K562 (cell line): ENCODE data around the gene LTBP2. TPM values are rescaled to one million over a fixed set of nuclear protein-coding genes. Genes with fewer than 3 reads are reported as not detected.

Experiments used
- CBX1 ChIP-seq: sonication (generic); IDR thresholded peaks from 2 replicates; pipeline ENCODE4 v1.6.1; 2016; ENCODE audit warnings: antibody characterized with exemption, low read depth, mild to moderate bottlenecking
- CXXC5 ChIP-seq: fragments of 250-450 bp; sonication (Bioruptor Pico); IDR thresholded peaks from 2 replicates; pipeline ENCODE4 v1.8.0; 2022; ENCODE audit warnings: inconsistent platforms, mild to moderate bottlenecking, moderate library complexity
- E2F4 ChIP-seq: sonication (generic); formaldehyde crosslinking; IDR thresholded peaks from 2 replicates; pipeline ENCODE4 v1.8.0; 2022; ENCODE audit warnings: mild to moderate bottlenecking, low read depth, missing genetic modification reagents
- ETS1 ChIP-seq: conservative IDR thresholded peaks from 2 replicates; pipeline ENCODE4 v1.6.1; 2011; ENCODE audit warnings: low read depth, mild to moderate bottlenecking, low read length; ENCODE audit not compliant: control insufficient read depth
- GTF2A2 ChIP-seq: IDR thresholded peaks from 2 replicates; pipeline ENCODE4 v1.6.1; 2016; ENCODE audit warnings: mild to moderate bottlenecking, missing genetic modification characterization, missing compliant biosample characterization
- HLTF ChIP-seq: fragments of 450-650 bp; IDR thresholded peaks from 2 replicates; pipeline ENCODE4 v1.6.1; 2016
- MAZ ChIP-seq, 2 experiments: fragments of 450-650 bp in 1 of 2; sonication (generic) in 1 of 2; formaldehyde crosslinking; IDR thresholded peaks in 1 of 2; conservative IDR thresholded peaks in 1 of 2; 2 replicates each; pipeline versions ENCODE4 v1.4.0 to v1.5.0; 2020; ENCODE audit warnings: mild to moderate bottlenecking in 1 of 2, missing genetic modification reagents in 1 of 2
- MYBL2 ChIP-seq, 2 experiments: fragments of 450-650 bp in 1 of 2; sonication (generic) in 1 of 2; formaldehyde crosslinking in 1 of 2; IDR thresholded peaks; 2 replicates each; pipeline versions ENCODE4 v1.6.1 to v1.8.1; 2017 to 2022; ENCODE audit warnings: borderline replicate concordance in 1 of 2, inconsistent platforms in 1 of 2, low read depth in 1 of 2, mild to moderate bottlenecking in 1 of 2, missing genetic modification reagents in 1 of 2, moderate library complexity in 1 of 2
- PATZ1 ChIP-seq: fragments of 250-450 bp; sonication (Bioruptor Pico); IDR thresholded peaks from 2 replicates; pipeline ENCODE4 v1.5.0; 2020; ENCODE audit warnings: mild to moderate bottlenecking, borderline replicate concordance
- PHF8 ChIP-seq: fragments of 200-600 bp; sonication (generic); IDR thresholded peaks from 2 replicates; pipeline ENCODE4 v1.6.1; 2012; ENCODE audit warnings: mixed run types, mild to moderate bottlenecking, inconsistent platforms, low read length, moderate library complexity, borderline replicate concordance
- SAP30 ChIP-seq: fragments of 200-600 bp; sonication (generic); IDR thresholded peaks from 2 replicates; pipeline ENCODE4 v1.6.1; 2012; ENCODE audit warnings: borderline replicate concordance, low read depth, mild to moderate bottlenecking, moderate library complexity, low read length, control low read depth, inconsistent platforms; ENCODE audit not compliant: insufficient read depth, poor library complexity, severe bottlenecking
- SIN3A ChIP-seq, 2 experiments: fragments of 150-350 bp in 1 of 2; IDR thresholded peaks; 2 replicates each; pipeline ENCODE4 v1.6.1; 2011 to 2016; ENCODE audit warnings: borderline replicate concordance in 2 of 2, low read depth in 2 of 2, low read length in 2 of 2, mild to moderate bottlenecking in 2 of 2, moderate library complexity in 2 of 2; ENCODE audit not compliant: control insufficient read depth in 1 of 2
- SMC3 ChIP-seq: conservative IDR thresholded peaks from 2 replicates; pipeline ENCODE4 v1.6.1; 2011; ENCODE audit warnings: low read depth, low read length, improper control_type of control experiment; ENCODE audit not compliant: insufficient read depth
- SP1 ChIP-seq: sonication (generic); formaldehyde crosslinking; IDR thresholded peaks from 2 replicates; pipeline ENCODE4 v1.8.1; 2022; ENCODE audit warnings: mild to moderate bottlenecking, missing genetic modification reagents
- ZBTB7A ChIP-seq: IDR thresholded peaks from 2 replicates; pipeline ENCODE4 v1.6.1; 2011; ENCODE audit warnings: low read depth, mild to moderate bottlenecking, low read length, moderate library complexity, borderline replicate concordance; ENCODE audit not compliant: control insufficient read depth
- ZNF592 ChIP-seq: fragments of 450-650 bp; IDR thresholded peaks from 2 replicates; pipeline ENCODE4 v1.6.1; 2017; ENCODE audit warnings: antibody characterized with exemption, mild to moderate bottlenecking
- polyA plus RNA-seq, 8 experiments: library from polyadenylated mRNA; depleted of rRNA in 4 of 8; stranded (reverse) in 5 of 8; unstranded in 3 of 8; fragments of >200 nt; fragmentation: Nextera tagmentation in 2 of 8; fragmentation: Illumina TruSeq in 1 of 8; extraction: Ambion mirVana in 2 of 8; extraction: Trizol in 1 of 8; gene quantifications; 2 replicates each; pipeline versions ENCODE4 v1.2.1 to v1.2.3, GENCODE V29; 2011 to 2014; ENCODE audit warnings: inconsistent platforms in 1 of 8, missing spikeins in 1 of 8
- total RNA-seq, 7 experiments: library from RNA; depleted of rRNA in 6 of 7; stranded (reverse); fragments of >200 nt in 6 of 7; fragmentation: Illumina TruSeq in 2 of 7; extraction: Trizol in 2 of 7; gene quantifications; 2 replicates each; pipeline versions ENCODE4 v1.2.1 to v1.2.3, GENCODE V29; 2011 to 2021; ENCODE audit warnings: low replicate concordance in 1 of 7

Gene LTBP2
- total and polyA plus RNA-seq, 9 of the 15 experiments (the other 6 are each of a cell fraction or from before 2014, with no cell fraction given) = under 0.01 to 0.18 (median 0.03) TPM; not detected in 3

GRCh38 chr14:74612350-74613021, 449 bp upstream of the LTBP2 start (continued):
- TF ChIP-seq CXXC5 = peak; percentile 73
- peak in 1 of 2 experiments; percentile 8; a peak in 1 of 4 replicates for TF ChIP-seq SIN3A (IDR thresholded peaks at IDR 0.05; ENCODE audit: borderline replicate concordance in 2 of 2, control insufficient read depth in 1 of 2, low read depth in 2 of 2, low read length in 2 of 2)
- no peak for TF ChIP-seq GTF2A2 (tag)
- TF ChIP-seq SAP30 = peak; percentile 43
- peak; percentile 55; the same call in 1 of the 2 replicates for TF ChIP-seq SP1
- TF ChIP-seq PHF8 = peak; percentile 32; the same call in 1 of the 2 replicates
- 0 out of 2 replicates have a peak, but pooled peaks have one; percentile 36 for TF ChIP-seq CBX1
- TF ChIP-seq ETS1 = 0 out of 2 replicates have a peak, but pooled peaks have one; percentile 29
- TF ChIP-seq ZNF592 = peak; percentile 29; the same call in 1 of the 2 replicates
- peak; percentile 80 to 85 for TF ChIP-seq MAZ (CRISPR knock-in tag; conservative IDR thresholded peaks at IDR 0.05 in 1 of 2, IDR thresholded peaks at IDR 0.05 in 1 of 2)
- no peak for TF ChIP-seq PATZ1 (CRISPR knock-in tag)
- no peak for TF ChIP-seq MYBL2 (IDR thresholded peaks at IDR 0.05; ENCODE audit: low read depth)
- TF ChIP-seq MYBL2 (CRISPR knock-in tag; IDR thresholded peaks at IDR 0.05; ENCODE audit: borderline replicate concordance) = no peak
- TF ChIP-seq ZBTB7A = peak; percentile 90
- TF ChIP-seq SMC3 = peak; percentile 28; the same call in 1 of the 2 replicates
- TF ChIP-seq E2F4 (CRISPR knock-in tag) = no peak
- TF ChIP-seq HLTF = 0 out of 2 replicates have a peak, but pooled peaks have one; percentile 33
